H1 (cell line): ENCODE measurements around the gene PLA2G4A. TPM values are rescaled to one million over a fixed set of nuclear protein-coding genes. Genes with fewer than 3 reads are reported as not detected.

Experiments
- CTCF ChIA-PET: fragments of 300-600 bp; sonication (Branson Sonifier 250); formaldehyde crosslinking; loops from one replicate; lab custom pipeline; 2021; ENCODE audit not compliant: partially characterized antibody; lab: Charles Lee
- POLR2A ChIA-PET: fragments of 300-600 bp; sonication (Branson Sonifier 250); formaldehyde crosslinking; loops from one replicate; lab custom pipeline; 2021; ENCODE audit warnings: inconsistent platforms; ENCODE audit not compliant: partially characterized antibody; lab: Charles Lee
- DNase-seq, 2 experiments: peaks; one replicate each; pipeline versions ENCODE4 v3.0.0 to v3.0.0-alpha.2; 2010 to 2022; ENCODE audit warnings: low spot score in 2 of 2, low read depth in 1 of 2, mixed read lengths in 1 of 2
- FAIRE-seq: peaks from 2 replicates; lab custom pipeline; 2011; peaks lifted over from hg19 to GRCh38; lab: Jason Lieb, UNC
- H2AFZ ChIP-seq: 2 replicates; pipeline ENCODE4 v1.8.1; 2012; ENCODE audit warnings: low read length, inconsistent platforms
- H2AK5ac ChIP-seq: 2 replicates; pipeline ENCODE4 v1.6.1; 2013; ENCODE audit warnings: low read depth, low read length
- H2BK120ac ChIP-seq: replicated peaks from 2 replicates; pipeline ENCODE3; 2013; ENCODE audit warnings: low read depth, low read length, inconsistent platforms
- H2BK12ac ChIP-seq: 2 replicates; pipeline ENCODE4 v1.6.1; 2013; ENCODE audit warnings: low read depth, low read length
- H2BK15ac ChIP-seq: 2 replicates; pipeline ENCODE4 v1.6.1; 2013; ENCODE audit warnings: low read length
- H2BK20ac ChIP-seq: 2 replicates; pipeline ENCODE4 v1.6.1; 2013; ENCODE audit warnings: low read length
- H2BK5ac ChIP-seq: 2 replicates; pipeline ENCODE4 v1.6.1; 2013; ENCODE audit warnings: low read depth, low read length
- H3K14ac ChIP-seq: 2 replicates; pipeline ENCODE4 v1.6.1; 2013; ENCODE audit warnings: inconsistent platforms; ENCODE audit not compliant: insufficient read length
- H3K18ac ChIP-seq: 2 replicates; pipeline ENCODE4 v1.6.1; 2013; ENCODE audit warnings: low read length; ENCODE audit errors: extremely low read depth
- H3K23ac ChIP-seq: 2 replicates; pipeline ENCODE4 v1.6.1; 2013; ENCODE audit warnings: inconsistent platforms; ENCODE audit not compliant: insufficient read length
- H3K23me2 ChIP-seq: 2 replicates; pipeline ENCODE4 v1.6.1; 2013; ENCODE audit warnings: low read depth, low read length
- H3K27ac ChIP-seq: 2 replicates; pipeline ENCODE4 v1.6.1; 2011; ENCODE audit warnings: low read depth, low read length, inconsistent platforms
- H3K27me3 ChIP-seq, 4 experiments: replicated peaks in 1 of 4; 1 replicate in 1 of 4; 2 replicates in 3 of 4; pipeline versions ENCODE4 v1.6.1 to v1.8.1; 2011 to 2013; ENCODE audit warnings: low read length in 3 of 4, mild to moderate bottlenecking in 3 of 4, inconsistent platforms in 2 of 4, mixed read lengths in 2 of 4, moderate library complexity in 1 of 4; ENCODE audit not compliant: control insufficient read depth in 3 of 4, insufficient read depth in 3 of 4; ENCODE audit errors: extremely low read depth in 1 of 4
- H3K36me3 ChIP-seq, 4 experiments: 2 replicates each; pipeline versions ENCODE4 v1.6.1 to v1.8.1; 2011 to 2013; ENCODE audit warnings: mild to moderate bottlenecking in 4 of 4, low read length in 3 of 4, moderate library complexity in 2 of 4, control low read depth in 1 of 4, inconsistent platforms in 1 of 4; ENCODE audit not compliant: insufficient read depth in 4 of 4, control insufficient read depth in 2 of 4
- H3K4ac ChIP-seq: replicated peaks from 2 replicates; pipeline ENCODE3; 2013; ENCODE audit warnings: low read length, low read depth, mixed read lengths, inconsistent platforms; ENCODE audit not compliant: insufficient read length
- H3K4me1 ChIP-seq, 4 experiments: replicated peaks in 1 of 4; 1 replicate in 1 of 4; 2 replicates in 3 of 4; pipeline versions ENCODE4 v1.6.1 to v1.8.1; 2011 to 2013; ENCODE audit warnings: low read length in 3 of 4, inconsistent platforms in 2 of 4, mixed read lengths in 1 of 4; ENCODE audit not compliant: insufficient read depth in 4 of 4, control insufficient read depth in 3 of 4
- H3K4me2 ChIP-seq, 2 experiments: 2 replicates each; pipeline versions ENCODE4 v1.6.1 to v1.8.1; 2011 to 2013; ENCODE audit warnings: low read depth in 2 of 2, low read length in 2 of 2, control low read depth in 1 of 2, inconsistent platforms in 1 of 2, mild to moderate bottlenecking in 1 of 2; ENCODE audit not compliant: insufficient read depth in 1 of 2
- H3K4me3 ChIP-seq, 4 experiments: fragments of 200-600, 300-600 bp in 1 of 4; sonication (generic), shearing (Covaris generic), sonication (Bioruptor Twin) in 1 of 4; 2 replicates each; pipeline versions ENCODE4 v1.5.1 to v1.8.1; 2011 to 2016; ENCODE audit warnings: low read length in 4 of 4, low read depth in 3 of 4, control low read depth in 2 of 4, inconsistent platforms in 2 of 4, mild to moderate bottlenecking in 2 of 4, mixed read lengths in 1 of 4, moderate library complexity in 1 of 4; ENCODE audit not compliant: insufficient read depth in 2 of 4; ENCODE audit errors: extremely low read depth in 1 of 4
- H3K56ac ChIP-seq: replicated peaks from 2 replicates; pipeline ENCODE3; 2013; ENCODE audit warnings: low read depth, mild to moderate bottlenecking, mixed read lengths, low read length, inconsistent platforms; ENCODE audit not compliant: insufficient read length
- H3K79me1 ChIP-seq: 2 replicates; pipeline ENCODE4 v1.6.1; 2013; ENCODE audit warnings: low read depth, low read length, control low read depth
- H3K79me2 ChIP-seq, 2 experiments: 2 replicates each; pipeline versions ENCODE4 v1.6.1 to v1.8.1; 2012 to 2013; ENCODE audit warnings: low read length in 2 of 2, mild to moderate bottlenecking in 2 of 2, inconsistent platforms in 1 of 2; ENCODE audit not compliant: insufficient read depth in 2 of 2, control insufficient read depth in 1 of 2
- H3K9ac ChIP-seq, 4 experiments: replicated peaks in 1 of 4; 1 replicate in 1 of 4; 2 replicates in 3 of 4; pipeline versions ENCODE4 v1.6.1 to v1.8.1; 2011 to 2013; ENCODE audit warnings: low read depth in 3 of 4, low read length in 3 of 4, control low read depth in 2 of 4, mild to moderate bottlenecking in 2 of 4, moderate library complexity in 2 of 4, inconsistent platforms in 1 of 4; ENCODE audit errors: extremely low read depth in 1 of 4
- H3K9me3 ChIP-seq, 2 experiments: 2 replicates each; pipeline versions ENCODE4 v1.6.1 to v1.8.1; 2012 to 2013; ENCODE audit warnings: mild to moderate bottlenecking in 2 of 2, moderate library complexity in 2 of 2, control low read depth in 1 of 2, inconsistent platforms in 1 of 2, low read depth in 1 of 2, low read length in 1 of 2, mixed read lengths in 1 of 2; ENCODE audit not compliant: insufficient read depth in 2 of 2
- H4K20me1 ChIP-seq, 2 experiments: replicated peaks in 1 of 2; 2 replicates each; pipeline versions ENCODE3 to v1.8.1; 2011 to 2013; ENCODE audit warnings: inconsistent platforms in 2 of 2, low read length in 2 of 2, mild to moderate bottlenecking in 1 of 2; ENCODE audit not compliant: insufficient read depth in 2 of 2, control insufficient read depth in 1 of 2
- H4K5ac ChIP-seq: 2 replicates; pipeline ENCODE4 v1.6.1; 2013; ENCODE audit warnings: low read length, low read depth, mixed read lengths, inconsistent platforms; ENCODE audit not compliant: insufficient read length
- H4K8ac ChIP-seq: 2 replicates; pipeline ENCODE4 v1.8.0; 2013; ENCODE audit warnings: mild to moderate bottlenecking, moderate library complexity, low read length, inconsistent platforms; ENCODE audit not compliant: insufficient read depth; ENCODE audit errors: extremely low read depth
- H4K91ac ChIP-seq: replicated peaks from 2 replicates; pipeline ENCODE3; 2013; ENCODE audit warnings: low read length, mixed read lengths, inconsistent platforms; ENCODE audit not compliant: insufficient read length
- RNF2 ChIP-seq: fragments of 200-900, 300-1000 bp; sonication (generic); IDR thresholded peaks from 2 replicates; pipeline ENCODE4 v1.7.1; 2016; ENCODE audit warnings: borderline replicate concordance, low read depth, mild to moderate bottlenecking, antibody characterized with exemption, low read length; ENCODE audit not compliant: poor library complexity, severe bottlenecking; ENCODE audit errors: missing control alignments
- WGBS, 2 experiments: shearing (Covaris generic) in 1 of 2; methylation state at CpG; one replicate each; pipeline versions ENCODE4 v1.1.6 to v1.1.7; 2013 to 2015; ENCODE audit warnings: low lambda C conversion rate in 2 of 2, mixed read lengths in 2 of 2, inconsistent platforms in 1 of 2, low coverage in 1 of 2, missing lambda C conversion rate in 1 of 2; ENCODE audit not compliant: insufficient replicate concordance in 2 of 2, insufficient coverage in 1 of 2, insufficient read length in 1 of 2; ENCODE audit errors: extremely low coverage in 1 of 2, missing lambda C conversion rate in 1 of 2; 5-methylcytosine and 5-hydroxymethylcytosine counted together
- polyA plus RNA-seq, 7 experiments: library from polyadenylated mRNA; depleted of rRNA in 3 of 7; stranded (reverse) in 5 of 7; unstranded in 2 of 7; fragments of >200 nt in 5 of 7; fragments of 200-250 nt in 2 of 7; gene quantifications; 1 replicate in 5 of 7; 2 replicates in 1 of 7; 4 replicates in 1 of 7; pipeline versions ENCODE4 v1.2.1 to v1.2.3, GENCODE V29; 2011 to 2013; ENCODE audit warnings: missing spikeins in 2 of 7, mixed read lengths in 2 of 7
- total RNA-seq: library from RNA; stranded (reverse); fragmentation: NEBNext Ultra II Directional; extraction: Animal tissue kit (Norgen Biotek cat#: 25700); gene quantifications from 2 replicates; pipeline ENCODE4 v1.2.1, GENCODE V29; 2021

Gene PLA2G4A
- total and polyA plus RNA-seq, 2 of the 8 experiments (the other 6 are each of a cell fraction or from before 2014, with no cell fraction given), result 0.63 to 1.4 TPM

DNA sequence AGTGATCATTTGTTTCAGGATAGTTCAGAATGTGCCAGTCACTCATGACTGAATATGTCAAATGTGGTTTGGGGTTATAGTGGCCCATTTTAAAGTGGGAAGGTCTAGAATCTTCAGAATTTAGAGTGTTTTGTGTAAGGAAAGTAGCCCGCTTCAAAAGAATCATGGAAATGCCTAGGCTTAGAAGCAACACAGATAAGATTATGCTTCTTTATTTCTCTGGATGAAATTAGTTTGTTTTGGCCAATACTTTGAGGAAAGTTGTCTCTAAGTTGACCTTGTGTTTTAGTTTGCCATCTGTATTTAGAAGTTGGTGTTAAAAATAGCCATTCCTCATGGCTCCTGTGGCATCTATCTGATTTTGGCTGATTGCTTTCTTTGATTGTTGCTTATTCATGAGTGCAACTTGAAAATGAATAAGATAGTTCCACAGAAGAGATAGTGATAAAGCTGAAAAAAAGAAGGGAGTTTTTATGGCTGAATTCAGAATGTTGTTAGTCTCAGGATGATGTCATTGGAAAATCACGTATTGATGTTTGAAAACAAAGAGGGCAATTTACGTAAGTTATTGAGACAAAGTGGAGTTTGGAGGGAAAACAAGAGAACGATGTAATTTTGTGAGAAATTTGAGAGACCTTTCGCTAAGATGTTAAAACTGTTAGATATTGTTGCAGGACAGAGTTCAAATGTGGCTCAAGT lies 71.9 kb downstream of the PLA2G4A start:
- Histone ChIP-seq H4K91ac (no peak overlapping the region), H4K8ac (no peak overlapping the region), H3K56ac (no peak overlapping the region), H4K20me1 (no peaks in the 10 kb centered on the region), H4K5ac (no peak overlapping the region), H3K4me2 (no peak overlapping the region), H3K27ac (no peak overlapping the region), H3K9me3 (no peaks in the 10 kb centered on the region), H2BK12ac (no peak overlapping the region), H3K79me1 (no peaks in the 10 kb centered on the region), H3K18ac (no peak overlapping the region), H3K23me2 (no peaks in the 10 kb centered on the region), H3K4me3 (no peak overlapping the region), H3K36me3 (no peaks in the 10 kb centered on the region), H3K4ac (no peak overlapping the region), H3K14ac (no peak overlapping the region), H2BK20ac (no peak overlapping the region), H2BK15ac (no peak overlapping the region), H3K23ac (no peak overlapping the region), H3K27me3 (no peaks in the 10 kb centered on the region), H2AK5ac (no peak overlapping the region), H3K4me1 (no peaks in the 10 kb centered on the region), H3K9ac (no peak overlapping the region), H2BK120ac (no peak overlapping the region), H2AFZ (no peak overlapping the region), H2BK5ac (no peak overlapping the region), H3K79me2 (no peaks in the 10 kb centered on the region)
- DNase-seq (no peak), FAIRE-seq (no peak)
- WGBS, 2 experiments, result 92% methylated on average over 5 of the region's 5 CpGs; no CpG with 5 or more reads in 1 of the 2 experiments
- ChIA-PET CTCF (interaction anchor here (1.5 kb wide), 1 partner anchor 17 kb away, joined by 7 read pairs; no protein-coding TSS in a partner anchor), POLR2A (no interaction called here)
- TF ChIP-seq RNF2, result no peak
